K562 (cell line): ENCODE results near the gene NEURL4.

ENCODE experiments used
- EP300 ChIP-seq: IDR thresholded peaks from 2 replicates; pipeline ENCODE4 v1.6.1; 2012; ENCODE audit warnings: low read length, improper control_type of control experiment
- HMGN3 ChIP-seq: IDR thresholded peaks from 2 replicates; pipeline ENCODE4 v1.6.1; 2011; ENCODE audit warnings: borderline replicate concordance, low read depth, mild to moderate bottlenecking, mixed read lengths, low read length; ENCODE audit not compliant: insufficient read length; ENCODE audit errors: extremely low read depth
- PRPF4 ChIP-seq: fragments of 200-400 bp; formaldehyde crosslinking; IDR thresholded peaks from one replicate; pipeline ENCODE4 v1.6.1; 2017; ENCODE audit warnings: low read length, low read depth, mild to moderate bottlenecking; ENCODE audit not compliant: insufficient read depth, poor library complexity, severe bottlenecking
- ZBTB7A ChIP-seq: IDR thresholded peaks from 2 replicates; pipeline ENCODE4 v1.6.1; 2011; ENCODE audit warnings: low read depth, mild to moderate bottlenecking, low read length, moderate library complexity, borderline replicate concordance; ENCODE audit not compliant: control insufficient read depth
- ZNF143 ChIP-seq: sonication (generic); formaldehyde crosslinking; IDR thresholded peaks from 2 replicates; pipeline ENCODE4 v1.9.0; 2022; ENCODE audit warnings: mild to moderate bottlenecking, missing genetic modification reagents
- ZNF232 ChIP-seq: sonication (generic); formaldehyde crosslinking; IDR thresholded peaks from 2 replicates; pipeline ENCODE4 v1.8.0; 2022; ENCODE audit warnings: mild to moderate bottlenecking, missing genetic modification reagents
- TF ChIP-seq, protein P1 (sequence below), 2 experiments: fragments of 450-650 bp in 1 of 2; sonication (generic) in 1 of 2; formaldehyde crosslinking; conservative IDR thresholded peaks; 2 replicates each; pipeline versions ENCODE4 v1.4.0 to v1.8.1; 2020 to 2022; ENCODE audit warnings: mild to moderate bottlenecking in 1 of 2, missing genetic modification reagents in 1 of 2

DNA sequence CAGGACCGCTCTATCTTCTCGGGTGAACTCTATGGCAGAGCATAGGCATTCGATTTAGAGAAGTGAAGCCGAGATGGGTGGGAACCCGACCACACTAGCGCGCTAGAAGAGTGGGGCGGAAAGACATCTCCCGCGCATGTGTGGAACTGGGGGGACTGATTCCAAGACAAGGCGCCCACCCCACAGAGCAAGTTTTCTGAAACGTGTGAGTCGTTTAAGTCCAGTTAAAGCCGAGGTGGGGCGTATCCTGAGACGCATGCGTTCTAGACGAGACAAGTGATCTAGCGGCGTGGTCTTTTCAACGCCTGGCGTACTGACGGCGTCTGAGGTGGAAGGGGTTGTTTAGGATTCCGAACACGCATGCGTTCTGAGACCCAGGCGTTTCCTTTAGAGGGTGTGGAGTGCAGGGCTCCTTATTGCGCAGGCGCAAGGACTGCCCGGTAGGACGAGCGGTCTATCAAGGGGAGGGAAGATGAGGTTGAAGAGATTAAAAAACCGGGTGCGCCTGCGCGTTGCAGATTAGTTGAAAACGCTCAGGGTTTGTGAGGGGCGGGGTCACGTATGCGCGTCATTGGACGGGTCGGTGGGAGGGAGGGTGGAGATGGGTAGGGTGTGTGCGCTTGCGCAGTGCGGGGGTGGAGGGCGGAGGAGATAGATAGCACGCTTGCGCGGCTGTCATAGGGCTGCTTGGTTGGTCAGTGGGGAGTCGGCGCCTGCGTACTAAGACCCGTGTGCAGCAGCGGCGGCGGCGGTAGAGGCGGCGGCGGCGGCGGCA lies 22.0 kb downstream of the NEURL4 start, which contains the start of gene EIF5A:
- TF ChIP-seq, protein P1, sequence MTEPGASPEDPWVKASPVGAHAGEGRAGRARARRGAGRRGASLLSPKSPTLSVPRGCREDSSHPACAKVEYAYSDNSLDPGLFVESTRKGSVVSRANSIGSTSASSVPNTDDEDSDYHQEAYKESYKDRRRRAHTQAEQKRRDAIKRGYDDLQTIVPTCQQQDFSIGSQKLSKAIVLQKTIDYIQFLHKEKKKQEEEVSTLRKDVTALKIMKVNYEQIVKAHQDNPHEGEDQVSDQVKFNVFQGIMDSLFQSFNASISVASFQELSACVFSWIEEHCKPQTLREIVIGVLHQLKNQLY (CRISPR knock-in tag; conservative IDR thresholded peaks at IDR 0.05) = no peak
- TF ChIP-seq EP300 (no peak), ZNF232 (CRISPR knock-in tag) (no peak), HMGN3 (no peak), ZBTB7A (peak; percentile 16; the same call in 1 of the 2 replicates), ZNF143 (CRISPR knock-in tag) (no peak), PRPF4 (no peak)
